Neural crest cell (in vitro differentiated cells): ENCODE measurements around the gene DEDD. TPM values are rescaled to one million over a fixed set of nuclear protein-coding genes. Genes with fewer than 3 reads are reported as not detected.

Experiments
- DNase-seq: peaks from one replicate; pipeline ENCODE4 v3.0.0; 2021; ENCODE audit warnings: low read depth, mixed read lengths, low spot score
- H3K27ac Mint-ChIP-seq: one replicate; pipeline ENCODE4 v1.8.0; 2021; ENCODE audit warnings: mild to moderate bottlenecking, mixed read lengths; ENCODE audit not compliant: unreplicated experiment
- H3K27me3 Mint-ChIP-seq: 2 replicates; pipeline ENCODE4 v1.8.0; 2021; ENCODE audit warnings: low read depth, mild to moderate bottlenecking, mixed read lengths
- H3K36me3 Mint-ChIP-seq: 2 replicates; pipeline ENCODE4 v1.8.0; 2021; ENCODE audit warnings: low read depth, mild to moderate bottlenecking, mixed read lengths
- H3K4me1 Mint-ChIP-seq: 2 replicates; pipeline ENCODE4 v1.8.0; 2021; ENCODE audit warnings: mixed read lengths
- H3K4me3 Mint-ChIP-seq: one replicate; pipeline ENCODE4 v1.8.0; 2021; ENCODE audit warnings: mild to moderate bottlenecking, mixed read lengths
- H3K9me3 Mint-ChIP-seq: 2 replicates; pipeline ENCODE4 v1.8.0; 2021; ENCODE audit warnings: mixed read lengths
- total RNA-seq: library from RNA; stranded (reverse); gene quantifications from 2 replicates; pipeline ENCODE4 v1.2.1, GENCODE V29; 2021
- TF ChIP-seq, protein P1 (sequence below): fragments of 200-600 bp; sonication (generic); conservative IDR thresholded peaks from 2 replicates; pipeline ENCODE4 v1.5.0; 2021; ENCODE audit warnings: antibody characterized with exemption, mild to moderate bottlenecking

DEDD gene
- total RNA-seq, 1 donor from 2014 or later: 36.2 TPM

DNA sequence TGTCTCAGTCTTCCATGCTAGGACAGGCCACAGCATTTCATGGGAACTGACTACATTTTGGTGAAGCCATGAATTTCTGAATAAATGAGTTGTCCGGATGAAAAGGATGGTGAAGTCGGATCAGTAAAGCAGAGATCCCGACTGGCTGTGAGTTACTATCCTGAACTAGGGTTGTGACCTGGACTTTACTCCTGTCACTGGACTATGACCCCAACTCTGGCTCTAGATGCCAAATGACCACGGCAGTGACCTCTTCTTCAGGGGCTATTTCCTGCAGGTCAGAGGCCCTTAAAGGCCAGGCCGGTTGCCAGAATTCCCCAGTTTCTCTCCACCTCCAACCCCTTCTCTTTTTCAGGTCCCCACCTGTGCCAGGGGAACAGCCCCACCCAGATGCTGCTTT, 41.4 kb downstream of the DEDD start:
- peaks cover 4% of the 10 kb centered on the region for H3K27me3 Mint-ChIP-seq
- H3K9me3 Mint-ChIP-seq: no peaks in the 10 kb centered on the region
- DNase-seq: no peak
- H3K4me1 Mint-ChIP-seq: peaks cover 6% of the 10 kb centered on the region
- no peak overlapping the region for H3K27ac Mint-ChIP-seq
- H3K36me3 Mint-ChIP-seq: no peaks in the 10 kb centered on the region
- H3K4me3 Mint-ChIP-seq: no peak overlapping the region
- TF ChIP-seq, protein P1, sequence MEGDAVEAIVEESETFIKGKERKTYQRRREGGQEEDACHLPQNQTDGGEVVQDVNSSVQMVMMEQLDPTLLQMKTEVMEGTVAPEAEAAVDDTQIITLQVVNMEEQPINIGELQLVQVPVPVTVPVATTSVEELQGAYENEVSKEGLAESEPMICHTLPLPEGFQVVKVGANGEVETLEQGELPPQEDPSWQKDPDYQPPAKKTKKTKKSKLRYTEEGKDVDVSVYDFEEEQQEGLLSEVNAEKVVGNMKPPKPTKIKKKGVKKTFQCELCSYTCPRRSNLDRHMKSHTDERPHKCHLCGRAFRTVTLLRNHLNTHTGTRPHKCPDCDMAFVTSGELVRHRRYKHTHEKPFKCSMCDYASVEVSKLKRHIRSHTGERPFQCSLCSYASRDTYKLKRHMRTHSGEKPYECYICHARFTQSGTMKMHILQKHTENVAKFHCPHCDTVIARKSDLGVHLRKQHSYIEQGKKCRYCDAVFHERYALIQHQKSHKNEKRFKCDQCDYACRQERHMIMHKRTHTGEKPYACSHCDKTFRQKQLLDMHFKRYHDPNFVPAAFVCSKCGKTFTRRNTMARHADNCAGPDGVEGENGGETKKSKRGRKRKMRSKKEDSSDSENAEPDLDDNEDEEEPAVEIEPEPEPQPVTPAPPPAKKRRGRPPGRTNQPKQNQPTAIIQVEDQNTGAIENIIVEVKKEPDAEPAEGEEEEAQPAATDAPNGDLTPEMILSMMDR: no peak

DNA sequence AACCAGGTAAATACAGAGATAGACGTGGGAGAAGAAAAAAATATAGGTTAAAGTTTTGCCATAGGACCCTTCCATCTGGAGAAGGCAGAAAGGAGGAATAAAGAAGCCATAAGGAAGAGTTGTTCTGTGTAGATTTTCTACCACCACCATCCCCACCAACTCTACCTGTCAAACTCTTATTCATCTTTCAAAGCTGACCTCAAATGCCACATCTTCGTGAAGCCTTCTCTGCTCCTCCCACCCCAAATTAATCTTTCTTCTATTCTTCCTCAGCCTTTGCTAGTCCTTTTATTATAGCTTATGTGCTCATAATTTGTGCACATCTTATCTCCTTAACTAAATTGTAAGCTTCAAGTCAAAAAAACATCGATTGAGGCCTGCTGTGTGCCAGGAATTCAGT, 41.9 kb downstream of the DEDD start:
- no peak for DNase-seq
- TF ChIP-seq, protein P1: no peak
- no peak overlapping the region for H3K27ac Mint-ChIP-seq
- peaks cover 10% of the 10 kb centered on the region for H3K4me1 Mint-ChIP-seq
- H3K9me3 Mint-ChIP-seq: no peaks in the 10 kb centered on the region
- no peak overlapping the region for H3K4me3 Mint-ChIP-seq
- peaks cover 4% of the 10 kb centered on the region for H3K27me3 Mint-ChIP-seq
- no peaks in the 10 kb centered on the region for H3K36me3 Mint-ChIP-seq

DNA sequence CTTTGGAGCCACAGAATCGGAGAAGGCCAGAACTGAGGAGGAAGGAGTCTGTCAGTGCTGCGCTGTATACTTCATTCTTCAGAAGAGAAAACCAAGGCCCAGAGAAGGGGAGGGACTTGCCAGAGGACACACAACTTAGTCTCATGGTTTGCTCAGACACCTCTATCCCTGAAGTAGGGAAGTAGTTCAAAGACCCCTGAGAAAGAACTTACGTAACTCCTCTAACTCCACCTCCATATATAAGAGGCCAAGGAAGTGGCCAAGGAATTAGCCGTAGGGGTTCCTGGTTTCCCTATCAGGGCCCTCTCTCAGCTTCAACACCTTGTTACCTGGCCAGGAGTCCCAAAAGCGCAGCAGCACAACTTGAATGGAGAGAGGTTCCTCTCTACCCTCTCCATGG, 42.5 kb downstream of the DEDD start:
- no peaks in the 10 kb centered on the region for H3K36me3 Mint-ChIP-seq
- TF ChIP-seq, protein P1: no peak
- DNase-seq: no peak
- H3K4me3 Mint-ChIP-seq: no peak overlapping the region
- no peaks in the 10 kb centered on the region for H3K9me3 Mint-ChIP-seq
- H3K27ac Mint-ChIP-seq: no peak overlapping the region
- H3K4me1 Mint-ChIP-seq: peaks cover 8% of the 10 kb centered on the region
- H3K27me3 Mint-ChIP-seq: peaks cover 1% of the 10 kb centered on the region

DNA sequence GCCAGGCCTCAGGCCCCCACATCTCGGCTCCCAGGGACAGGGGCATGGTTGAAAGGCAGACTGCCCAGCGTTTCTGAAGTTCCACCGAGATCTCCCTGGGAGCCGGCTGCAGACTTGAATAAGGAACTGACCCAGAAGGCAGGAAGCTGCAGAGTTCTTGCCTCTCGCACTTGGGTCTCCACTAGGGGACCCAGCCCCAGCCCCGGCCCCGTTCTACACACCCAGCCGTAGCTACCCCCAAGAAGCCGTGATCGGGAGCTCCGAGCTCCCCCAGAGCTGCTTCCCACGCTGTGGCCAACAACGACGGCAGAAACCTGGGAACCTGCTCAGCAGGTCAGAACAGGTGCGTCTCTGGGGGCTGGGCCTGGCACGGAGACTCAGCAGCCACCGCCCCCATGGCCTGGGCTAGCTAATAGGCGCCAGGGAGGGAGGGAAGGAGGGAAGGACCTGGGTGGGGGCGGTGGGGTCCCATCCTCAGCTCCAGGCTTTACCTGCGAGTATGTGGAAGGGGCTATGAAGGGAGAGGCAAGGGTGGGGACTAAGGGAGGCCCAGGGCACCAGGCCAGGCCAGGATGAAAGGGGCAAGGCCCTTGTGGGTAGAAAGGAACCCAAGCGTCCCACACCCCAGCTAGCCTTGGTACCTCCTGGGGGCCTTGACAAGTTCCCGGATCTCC, 43.1 kb downstream of the DEDD start, which contains the start of gene NECTIN4:
Gene NECTIN4 (minus strand): TSS at position 308 of the 674 bp plus-strand sequence. CDS start 262 bp downstream, at position 46.
- Mint-ChIP-seq H3K36me3 (no peaks in the 10 kb centered on the region), H3K27ac (no peak within 1 kb of the TSS), H3K27me3 (no peaks in the 10 kb centered on the region), H3K4me3 (no peak within 1 kb of the TSS), H3K4me1 (peaks cover 5% of the 10 kb centered on the region), H3K9me3 (no peaks in the 10 kb centered on the region)
- TF ChIP-seq, protein P1: no peak
- no peak for DNase-seq

DNA sequence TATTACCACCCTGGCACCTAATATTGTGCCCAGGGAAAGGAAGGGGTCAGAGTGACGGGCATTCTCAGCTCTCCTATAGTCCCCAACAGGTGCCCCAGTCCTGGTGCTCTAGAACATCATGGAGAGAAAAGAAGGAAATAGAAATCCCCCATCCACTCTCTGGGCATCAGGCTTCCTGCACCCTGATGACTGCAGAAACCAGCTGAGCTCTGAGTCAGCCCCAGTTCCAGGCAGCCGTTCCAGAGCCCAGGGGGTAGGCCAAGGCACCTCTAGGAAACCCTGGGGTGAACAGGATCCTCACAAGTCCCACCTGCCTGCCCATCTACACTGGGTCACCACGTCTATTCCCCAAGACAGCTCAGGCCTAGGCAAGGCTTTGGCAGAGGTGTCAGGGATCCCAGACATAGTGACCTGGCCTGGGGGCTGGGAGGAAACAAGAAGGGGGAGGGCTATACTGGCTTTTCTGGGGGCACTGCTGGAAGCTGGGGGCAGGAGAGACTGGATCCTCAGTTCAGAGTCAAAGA, 43.8 kb downstream of the DEDD start:
- no peak overlapping the region for H3K4me3 Mint-ChIP-seq
- H3K27ac Mint-ChIP-seq: no peak overlapping the region
- H3K27me3 Mint-ChIP-seq: no peaks in the 10 kb centered on the region
- no peaks in the 10 kb centered on the region for H3K9me3 Mint-ChIP-seq
- peaks cover 5% of the 10 kb centered on the region for H3K4me1 Mint-ChIP-seq
- TF ChIP-seq, protein P1: no peak
- no peaks in the 10 kb centered on the region for H3K36me3 Mint-ChIP-seq
- no peak for DNase-seq
